GM19467 (cell line): ENCODE data around the gene PGBD2.
"Not testable (repeated sequence)": the region's sequence is repeated elsewhere in the genome, so short reads cannot be mapped to it uniquely, and the experiment has no call there.

Experiments used
- ATAC-seq: cut with Tn5 transposase; IDR thresholded peaks from one replicate; pipeline ENCODE4 v1.9.1; 2021; ENCODE audit warnings: mild to moderate bottlenecking, moderate library complexity; ENCODE audit not compliant: unreplicated experiment

The PGBD2 gene

GRCh38 chr1:248886237-248886895 lies 19.7 kb upstream of the PGBD2 start:
- no peak for ATAC-seq

- not testable (repeated sequence) for ATAC-seq
Observed at GRCh38 chr1:248889914-248890243, 16.2 kb upstream of the PGBD2 start.

DNA sequence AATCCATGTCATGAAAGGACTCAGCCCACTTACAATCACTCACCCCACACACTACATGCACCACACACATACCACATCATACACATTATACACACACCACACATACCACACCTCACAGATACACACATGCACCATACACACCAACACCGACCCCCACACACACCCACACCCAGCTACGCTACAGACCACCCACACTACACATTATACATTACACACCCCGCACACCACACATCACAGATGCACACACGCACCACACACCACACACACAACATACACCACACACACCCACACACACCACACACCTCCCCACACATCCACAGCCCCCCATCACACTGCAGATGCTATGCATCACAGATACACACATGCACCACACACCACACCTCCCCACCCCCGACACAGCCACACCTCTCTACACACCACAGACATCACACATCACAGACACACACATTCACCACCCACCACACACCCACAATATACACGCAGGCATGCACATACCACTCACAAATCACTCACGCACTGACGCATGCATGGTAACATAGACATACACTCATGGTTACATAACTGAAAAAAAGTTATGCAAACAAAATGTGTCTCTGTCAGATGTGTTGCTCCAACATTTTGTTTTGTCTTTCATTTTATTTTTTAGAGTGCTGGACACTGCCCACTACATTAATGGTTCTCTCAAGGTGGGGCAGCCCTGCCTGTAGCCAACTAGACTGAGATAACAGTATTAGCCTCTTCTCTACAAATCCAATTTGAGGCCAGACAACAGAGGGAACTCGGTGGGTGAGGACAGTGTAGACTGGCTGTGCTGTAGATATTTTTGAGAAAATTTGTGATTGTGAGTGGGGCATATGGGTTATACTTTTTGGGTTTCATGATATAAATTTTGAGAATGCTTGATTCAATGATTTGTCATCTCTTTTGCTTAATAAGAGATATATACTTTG lies 15.2 kb upstream of the PGBD2 start:
- ATAC-seq: no peak

DNA sequence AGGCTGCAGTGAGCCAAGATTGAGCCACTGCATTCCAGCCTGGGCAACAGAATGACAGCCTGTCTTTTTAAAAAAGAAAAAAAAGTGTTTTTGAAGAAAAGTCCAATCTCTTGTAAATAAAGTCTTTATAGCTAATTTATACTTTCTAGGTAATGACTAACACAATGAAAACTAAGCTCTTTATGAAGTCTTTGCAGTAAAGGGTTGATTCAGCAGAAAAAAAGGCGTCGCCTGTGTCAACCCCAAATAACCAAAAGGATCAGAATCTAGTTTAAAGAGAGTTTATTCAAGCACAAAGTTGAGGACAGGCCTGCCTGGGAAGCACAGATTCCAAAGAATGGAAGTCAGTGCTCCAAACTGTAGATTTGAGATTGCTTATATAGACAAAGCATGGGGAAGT lies 14.3 kb upstream of the PGBD2 start:
- ATAC-seq: no peak

GRCh38 chr1:248892590-248892989 lies 13.4 kb upstream of the PGBD2 start:
- ATAC-seq: no peak

GRCh38 chr1:248894837-248895236 lies 11.2 kb upstream of the PGBD2 start:
- no peak for ATAC-seq

DNA sequence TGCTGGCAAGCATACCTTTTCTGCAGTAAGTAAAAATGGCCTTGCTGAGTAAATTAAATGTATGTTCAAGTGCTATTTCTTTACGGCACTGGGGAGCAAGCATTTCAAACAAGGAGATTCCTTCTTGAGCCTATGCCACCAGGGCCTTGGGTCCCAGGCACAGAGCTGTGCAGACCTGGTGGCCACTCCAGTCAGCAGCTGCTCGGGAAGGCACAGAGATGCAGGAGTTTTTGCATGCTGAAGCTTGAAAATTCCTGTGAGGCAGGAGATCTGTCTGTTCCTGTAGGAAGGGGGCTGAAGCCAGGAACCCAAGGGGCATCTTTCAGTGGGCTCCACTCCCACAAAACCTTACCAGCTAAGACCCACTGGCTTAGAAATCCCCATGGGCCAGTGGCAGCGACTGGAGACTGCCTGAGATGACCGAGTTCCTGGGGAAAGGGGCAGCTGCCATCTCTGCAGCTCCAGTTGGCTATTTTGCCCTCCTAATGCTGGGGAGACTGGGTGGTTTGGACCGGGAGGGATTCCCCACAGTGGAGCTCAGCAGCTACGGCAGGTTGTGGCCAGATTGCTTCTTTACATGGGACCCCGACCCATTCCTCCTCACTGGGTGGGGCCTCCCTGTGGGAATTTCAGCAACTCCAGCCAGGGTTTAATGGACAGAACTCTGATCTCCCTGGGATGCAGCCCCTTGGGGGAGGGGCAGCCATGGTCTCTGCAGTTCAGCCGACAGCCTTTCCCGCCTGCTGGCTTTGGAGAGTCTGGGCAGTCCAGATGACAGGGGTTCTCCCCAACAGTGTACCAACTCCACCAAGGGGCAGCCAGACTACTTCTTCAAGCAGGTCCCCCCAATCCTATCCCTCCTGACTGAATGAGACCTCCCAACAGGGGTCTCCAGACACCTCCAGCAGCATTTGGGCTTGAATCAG lies 8.4 kb upstream of the PGBD2 start:
- ATAC-seq: no peak

DNA sequence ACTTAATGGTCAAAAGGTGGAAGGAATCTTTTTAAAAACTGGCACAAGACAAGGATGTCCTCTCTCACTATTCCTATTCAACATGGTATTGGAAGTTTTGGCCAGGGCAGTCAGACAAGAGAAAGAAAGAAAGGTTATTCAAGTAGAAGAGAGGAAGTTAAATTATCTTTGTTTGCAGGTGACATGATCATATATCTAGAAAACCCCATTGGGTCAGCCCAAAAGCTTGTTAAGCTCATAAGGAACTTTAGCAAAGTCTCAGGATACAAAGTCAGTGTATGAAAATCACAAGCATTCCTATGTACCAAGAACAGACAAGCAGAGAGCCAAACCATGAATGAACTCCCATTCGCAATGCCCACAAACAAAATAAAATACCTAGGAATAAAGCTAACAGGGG lies 5.4 kb upstream of the PGBD2 start:
- no peak for ATAC-seq

DNA sequence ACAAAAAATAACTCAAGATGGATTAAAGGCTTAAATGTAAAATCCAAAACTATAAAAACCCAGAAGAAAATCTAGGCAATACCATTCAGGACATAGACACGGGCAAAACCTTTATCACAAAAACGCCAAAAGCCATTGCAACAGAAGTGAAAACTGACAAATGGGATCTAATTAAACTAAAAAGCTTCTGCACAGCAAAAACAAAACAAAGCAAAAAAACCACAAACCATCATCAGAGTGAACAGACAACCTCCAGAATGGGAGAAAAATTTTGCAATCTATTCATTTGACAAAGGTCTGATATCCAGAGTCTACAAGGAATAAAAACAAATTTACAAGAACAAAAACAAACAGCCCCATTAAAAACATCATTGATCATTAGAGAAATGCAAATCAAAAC lies 4.5 kb upstream of the PGBD2 start:
- ATAC-seq: no peak

DNA sequence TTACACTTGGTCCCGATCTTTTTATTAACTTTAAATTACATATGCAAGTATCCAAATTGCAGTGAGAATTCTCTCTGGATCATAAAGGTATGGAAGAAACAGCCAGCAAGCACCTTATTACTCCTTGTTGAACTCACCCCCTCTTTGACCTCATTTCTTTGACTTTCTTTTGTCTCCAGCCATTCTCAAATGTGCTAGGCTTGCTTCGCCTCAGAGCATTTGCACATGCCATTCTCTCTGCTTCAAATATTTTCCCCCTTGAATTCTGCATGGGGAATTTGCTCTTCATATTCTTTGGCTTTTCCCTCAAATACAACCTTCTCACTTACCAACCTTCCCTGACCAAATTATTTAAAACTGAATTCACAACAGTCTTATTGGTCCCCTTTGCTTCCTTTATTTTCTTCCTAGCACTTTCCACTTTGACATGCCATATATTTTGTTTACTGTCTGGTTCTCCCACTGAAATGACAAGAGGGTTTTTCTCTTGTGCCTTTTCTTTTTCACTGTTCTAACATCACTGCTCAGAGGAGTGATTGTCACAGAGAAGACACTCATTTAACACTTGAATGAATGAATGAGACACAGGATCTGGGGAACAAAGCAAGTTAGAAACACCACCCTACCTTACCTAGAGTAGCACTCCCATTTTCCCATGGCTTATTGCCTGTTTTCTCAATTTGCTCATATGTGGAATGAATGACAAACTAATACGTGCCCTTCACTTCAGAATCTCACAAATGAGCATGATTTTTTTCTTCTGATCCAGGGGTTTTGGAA lies 1.4 kb upstream of the PGBD2 start:
- ATAC-seq: no peak

DNA sequence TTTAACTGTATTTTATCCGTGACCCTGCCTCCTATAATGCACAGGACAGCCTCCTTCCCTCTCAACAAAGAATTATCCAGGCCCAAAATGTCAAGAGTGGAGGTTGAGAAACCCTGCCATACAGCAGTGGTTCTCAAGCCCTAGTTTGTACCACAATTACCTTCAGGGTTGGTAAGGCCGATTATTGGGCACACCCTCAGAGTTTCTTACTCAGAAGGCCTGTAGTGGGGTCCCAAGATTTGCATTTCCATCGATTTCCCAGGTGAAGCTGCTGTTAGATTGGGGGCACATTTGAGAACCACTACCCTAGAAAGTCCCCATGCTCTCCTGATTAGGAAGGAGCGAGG lies 400 bp upstream of the PGBD2 start:
- ATAC-seq: no peak

- peak; percentile 13 for ATAC-seq
Observed at GRCh38 chr1:248906753-248907661, 972 bp downstream of the PGBD2 start.

DNA sequence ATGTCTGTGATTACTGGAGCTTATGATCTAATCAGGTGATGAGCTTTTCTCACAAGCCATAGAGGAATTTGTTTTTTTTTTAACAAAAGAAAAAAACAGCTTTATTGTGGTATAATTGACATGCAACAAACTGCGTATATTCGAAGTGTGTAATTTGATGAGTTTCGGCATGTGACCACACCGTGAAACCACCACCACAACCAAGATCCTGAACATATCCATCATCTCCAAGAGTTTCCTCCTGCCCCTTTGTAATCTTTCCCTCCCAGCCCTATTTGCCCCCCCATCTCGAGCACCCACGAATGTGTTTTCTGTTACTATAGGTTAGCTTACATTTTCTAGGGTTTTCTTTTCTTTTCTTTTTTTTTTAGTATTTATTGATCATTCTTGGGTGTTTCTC lies 4.7 kb downstream of the PGBD2 start:
- ATAC-seq: no peak

DNA sequence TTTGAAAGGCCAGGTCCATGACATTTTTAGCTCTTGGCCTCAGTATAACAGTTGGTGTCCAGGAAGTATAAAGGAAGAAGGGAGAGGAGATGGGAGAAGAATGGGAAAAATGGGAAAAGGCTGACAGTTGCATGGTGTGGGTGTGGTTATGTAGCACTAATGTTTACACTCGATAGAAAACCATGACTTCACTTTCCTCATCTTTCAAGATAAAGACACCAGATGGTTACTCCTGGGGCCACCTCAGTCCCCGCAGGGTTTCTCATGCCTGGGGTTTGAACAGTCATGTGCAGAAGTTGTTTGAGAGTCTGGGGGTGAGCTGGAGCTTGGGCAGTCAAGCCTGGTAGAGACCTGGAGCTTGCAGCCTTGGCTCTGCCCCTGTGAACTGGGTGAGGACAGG lies 7.9 kb downstream of the PGBD2 start:
- no peak for ATAC-seq

DNA sequence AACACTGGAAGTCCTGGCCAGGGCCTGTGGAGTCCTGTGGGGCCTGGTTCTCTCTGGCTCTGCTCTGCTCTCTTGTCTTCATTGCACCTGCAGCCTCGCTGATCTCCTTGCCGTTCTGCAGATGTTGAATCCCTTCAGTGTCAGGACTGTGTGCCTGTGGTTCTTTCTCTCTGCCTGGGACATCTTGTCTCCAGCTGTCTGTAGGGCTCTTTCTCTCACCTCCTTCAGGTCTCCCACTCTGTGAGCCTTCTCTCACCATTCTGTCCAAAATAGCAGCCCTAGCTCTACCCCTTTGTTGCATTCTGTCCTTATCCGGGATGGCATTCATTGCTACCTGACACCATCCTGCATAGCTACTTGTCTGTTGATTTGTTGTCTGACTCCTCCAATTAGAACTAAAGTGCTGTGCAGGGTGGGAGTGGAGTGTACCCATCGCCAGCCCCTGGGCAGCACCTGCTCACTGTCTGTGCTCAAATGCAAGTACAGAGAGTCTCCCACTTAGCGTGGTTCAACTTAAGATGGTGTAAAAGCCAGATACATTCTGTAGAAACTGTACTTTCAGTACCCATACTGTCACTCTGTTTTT lies 8.9 kb downstream of the PGBD2 start:
- no peak for ATAC-seq

DNA sequence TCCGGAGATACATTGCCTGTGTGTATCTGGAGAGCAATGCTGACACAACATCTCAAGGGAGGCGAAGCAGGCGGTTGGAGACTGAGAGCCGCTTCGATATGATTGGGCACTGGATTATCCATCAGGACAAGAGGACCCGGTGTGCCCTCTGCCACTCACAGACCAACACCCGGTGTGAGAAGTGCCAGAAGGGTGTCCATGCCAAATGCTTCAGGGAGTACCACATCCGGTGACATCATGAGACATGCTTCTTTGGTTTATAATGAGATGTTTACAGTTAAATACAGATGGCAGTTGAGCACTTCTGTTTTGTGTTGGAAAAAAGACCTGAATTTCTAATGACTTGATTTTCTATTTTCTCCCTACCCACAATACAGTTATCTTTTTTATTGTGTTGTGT lies 12.1 kb downstream of the PGBD2 start:
- no peak for ATAC-seq

DNA sequence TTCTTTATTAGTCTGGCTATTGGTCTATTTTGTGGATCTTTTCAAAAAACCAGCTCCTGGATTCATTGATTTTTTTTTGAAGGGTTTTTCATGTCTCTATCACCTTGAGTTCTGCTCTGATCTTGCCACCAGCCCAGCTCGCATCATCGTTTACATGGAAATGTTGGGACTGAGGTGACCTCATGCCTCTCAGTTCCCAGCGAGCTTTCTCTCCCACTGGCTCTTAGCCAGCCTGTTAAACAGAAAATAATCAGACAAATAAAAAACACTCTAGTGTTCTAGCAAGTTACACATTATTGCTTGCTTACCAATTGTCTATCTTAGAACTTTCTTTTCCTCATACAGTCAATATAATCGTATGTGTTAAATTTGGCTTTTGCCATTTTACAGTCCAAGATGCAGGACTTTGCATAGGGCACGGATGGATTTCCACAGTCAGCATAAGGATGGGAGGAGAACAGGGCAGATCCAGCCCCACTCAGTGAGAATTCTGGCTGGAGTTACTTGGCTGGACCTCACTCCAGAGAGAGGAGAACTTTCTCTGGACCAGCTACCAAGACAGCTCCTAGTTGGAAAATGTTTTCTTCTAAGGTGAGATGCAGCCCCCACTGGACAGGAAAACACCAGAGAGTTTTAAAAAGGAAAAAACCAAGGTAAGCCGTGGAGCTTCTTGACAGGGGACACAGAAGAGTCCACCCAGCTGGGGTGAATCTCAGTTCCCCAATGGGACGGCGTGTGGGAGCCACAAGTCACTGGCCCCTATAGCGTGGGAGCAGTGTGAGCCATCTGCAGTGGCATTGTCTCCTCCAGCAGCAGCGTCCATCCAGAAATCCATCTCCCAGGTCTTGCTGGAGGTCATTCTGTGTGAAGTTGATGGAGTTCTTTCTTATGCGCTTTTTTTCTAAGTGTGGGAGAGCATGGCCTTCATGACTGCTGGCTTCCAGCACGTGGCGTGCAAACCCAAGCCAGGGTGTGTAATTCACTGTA lies 17.6 kb downstream of the PGBD2 start:
- ATAC-seq: no peak
